Activated CD4-positive, CD25-positive, alpha-beta regulatory T cell treated with anti-CD3 and anti-CD28 coated beads, Interleukin-2, amount 50 U/mL, for 16 hours (primary cell): Measurements from ENCODE around the gene SNAP29.
"Not testable (repeated sequence)": the region's sequence is repeated elsewhere in the genome, so short reads cannot be mapped to it uniquely, and the experiment has no call there.

ENCODE experiments used
- DNase-seq: peaks from one replicate; pipeline ENCODE4 v3.0.0-alpha.2; 2020; ENCODE audit warnings: low read depth, low spot score

SNAP29 gene

GRCh38 chr22:20930435-20930834 lies 71.6 kb downstream of the SNAP29 start:
- DNase-seq = not testable (repeated sequence)

- DNase-seq = no peak
These were observed 72.4 kb downstream of the SNAP29 start for GRCh38 chr22:20931126-20931654.

GRCh38 chr22:20933910-20934309 lies 75.1 kb downstream of the SNAP29 start:
- DNase-seq = no peak

GRCh38 chr22:20935049-20935448 lies 76.2 kb downstream of the SNAP29 start:
- DNase-seq = not testable (repeated sequence)

- DNase-seq = not testable (repeated sequence)
These were observed 77.2 kb downstream of the SNAP29 start for GRCh38 chr22:20935780-20936539.

GRCh38 chr22:20937031-20937793 lies 78.4 kb downstream of the SNAP29 start:
- no peak for DNase-seq

GRCh38 chr22:20937794-20938671 lies 79.2 kb downstream of the SNAP29 start:
- DNase-seq = no peak

- DNase-seq = not testable (repeated sequence)
These were observed 80.8 kb downstream of the SNAP29 start for GRCh38 chr22:20939457-20940185.

GRCh38 chr22:20940186-20940651 lies 81.4 kb downstream of the SNAP29 start:
- DNase-seq = no peak
